Spinal cord (tissue), 10 donors: ENCODE results near the gene AFTPH. TPM values are rescaled to one million over a fixed set of nuclear protein-coding genes. Genes with fewer than 3 reads are reported as not detected.

Experiments used
- DNase-seq, 6 donors: peaks; one replicate each; pipeline versions ENCODE4 v3.0.0 to v3.0.0-alpha.2; 2013 to 2015; ENCODE audit warnings: low spot score in 6 of 6, low read depth in 4 of 6
- H3K27ac ChIP-seq: one replicate; pipeline ENCODE4 v1.5.1; 2013; ENCODE audit warnings: low read depth, low read length, control low read depth
- H3K27me3 ChIP-seq: one replicate; pipeline ENCODE4 v1.6.1; 2013; ENCODE audit warnings: low read length; ENCODE audit not compliant: control insufficient read depth, insufficient read depth
- H3K36me3 ChIP-seq: one replicate; pipeline ENCODE4 v1.6.1; 2013; ENCODE audit warnings: low read length; ENCODE audit not compliant: control insufficient read depth, insufficient read depth
- H3K4me1 ChIP-seq: one replicate; pipeline ENCODE4 v1.6.1; 2013; ENCODE audit warnings: low read length; ENCODE audit not compliant: control insufficient read depth, insufficient read depth
- H3K4me3 ChIP-seq: one replicate; pipeline ENCODE4 v1.5.1; 2013; ENCODE audit warnings: low read depth, low read length, control low read depth
- H3K9me3 ChIP-seq: one replicate; pipeline ENCODE4 v1.6.1; 2013; ENCODE audit warnings: low read length; ENCODE audit not compliant: control insufficient read depth, insufficient read depth
- WGBS: methylation state at CpG from one replicate; pipeline ENCODE4 v1.1.5; 2013; ENCODE audit warnings: missing lambda C conversion rate; ENCODE audit not compliant: insufficient coverage; 5-methylcytosine and 5-hydroxymethylcytosine counted together
- polyA plus RNA-seq, 2 donors: library from polyadenylated mRNA; unstranded; fragments of 120-200 nt; gene quantifications; one replicate each; pipeline ENCODE4 v1.2.1, GENCODE V29; 2013; ENCODE audit not compliant: insufficient read length in 2 of 2
- total RNA-seq, 2 donors: library from RNA; depleted of rRNA in 1 of 2; stranded (reverse); fragments of 120-200 nt in 1 of 2; fragments of >200 nt in 1 of 2; gene quantifications; one replicate each; pipeline versions ENCODE4 v1.2.3 to v1.2.4, GENCODE V29; 2013 to 2014
- donor health status: healthy.

Gene AFTPH
- total and polyA plus RNA-seq, 4 donors, result 38.0 to 63.6 (median 50.6) TPM

- no peaks in the 10 kb centered on the region for H3K9me3 ChIP-seq
- peak in 2 of 6 donors; percentile 20 to 63 for DNase-seq
- H3K4me3 ChIP-seq, result no peak overlapping the region
- peaks cover 26% of the 10 kb centered on the region for H3K4me1 ChIP-seq
- peak overlapping the region; percentile 29 for H3K27ac ChIP-seq
- peaks cover 9% of the 10 kb centered on the region for H3K27me3 ChIP-seq
- 84% methylated on average over 15 of the region's 21 CpGs for WGBS
- no peaks in the 10 kb centered on the region for H3K36me3 ChIP-seq
These were observed 82.6 kb downstream of the AFTPH start for GRCh38 chr2:64606479-64607363.

GRCh38 chr2:64607381-64608304, 83.5 kb downstream of the AFTPH start:
- no peaks in the 10 kb centered on the region for H3K36me3 ChIP-seq
- WGBS, result 76% methylated on average over 15 of the region's 18 CpGs
- DNase-seq, result no peak
- H3K27ac ChIP-seq, result no peak overlapping the region
- no peak overlapping the region for H3K4me3 ChIP-seq
- H3K4me1 ChIP-seq, result peaks cover 26% of the 10 kb centered on the region
- peaks cover 9% of the 10 kb centered on the region for H3K27me3 ChIP-seq
- H3K9me3 ChIP-seq, result no peaks in the 10 kb centered on the region

DNA sequence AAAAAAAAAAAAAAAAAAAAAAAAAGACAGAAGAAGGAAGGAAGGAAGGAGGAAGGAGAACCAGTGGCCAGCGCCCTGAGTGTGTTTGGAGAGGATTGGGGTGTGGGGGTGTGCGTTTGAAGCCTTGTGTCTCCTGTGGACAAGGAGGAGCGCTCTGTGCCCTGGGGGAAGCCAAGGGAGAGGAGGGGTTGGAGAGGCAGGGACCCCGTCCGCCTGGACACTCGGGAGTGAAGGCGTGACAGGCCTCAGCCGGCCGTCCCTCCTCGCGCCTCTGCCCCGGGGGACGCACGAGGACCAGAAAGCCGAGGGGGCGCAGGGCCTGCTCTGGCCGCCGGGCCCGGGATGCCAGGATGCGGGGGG, 84.7 kb downstream of the AFTPH start:
- peaks cover 9% of the 10 kb centered on the region for H3K27me3 ChIP-seq
- H3K4me3 ChIP-seq, result no peak overlapping the region
- H3K36me3 ChIP-seq, result no peaks in the 10 kb centered on the region
- no peak overlapping the region for H3K27ac ChIP-seq
- H3K9me3 ChIP-seq, result no peaks in the 10 kb centered on the region
- no peak for DNase-seq
- H3K4me1 ChIP-seq, result peaks cover 26% of the 10 kb centered on the region
- WGBS, result 16% methylated on average over 20 of the region's 20 CpGs

- H3K4me1 ChIP-seq, result peaks cover 26% of the 10 kb centered on the region
- H3K27ac ChIP-seq, result peak overlapping the region; percentile 33
- WGBS, result 2% methylated on average over 74 of the region's 74 CpGs
- H3K27me3 ChIP-seq, result peaks cover 9% of the 10 kb centered on the region
- peak in 1 of 6 donors; percentile 52 for DNase-seq
- no peaks in the 10 kb centered on the region for H3K9me3 ChIP-seq
- no peaks in the 10 kb centered on the region for H3K36me3 ChIP-seq
- peak overlapping the region; percentile 39 for H3K4me3 ChIP-seq
These were observed 85.3 kb downstream of the AFTPH start for GRCh38 chr2:64609227-64609941.

DNA sequence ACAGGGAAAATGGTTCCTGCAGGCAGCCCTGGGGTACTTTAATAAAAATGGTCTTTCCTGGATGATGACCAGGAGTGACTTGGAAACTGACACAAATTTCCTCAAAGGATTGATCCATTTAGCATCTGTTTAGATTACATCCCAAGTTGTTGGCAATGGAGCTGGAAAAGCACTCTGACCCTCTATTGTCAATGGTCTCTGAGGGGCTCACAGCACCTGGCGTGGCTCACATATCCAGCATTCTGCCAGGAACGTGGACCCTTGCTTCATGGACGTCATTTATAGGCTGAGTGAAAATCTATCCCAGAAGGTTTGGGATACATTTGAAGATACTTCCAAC, 85.8 kb downstream of the AFTPH start:
- Histone ChIP-seq H3K27me3 (peaks cover 9% of the 10 kb centered on the region), H3K9me3 (no peaks in the 10 kb centered on the region), H3K36me3 (no peaks in the 10 kb centered on the region), H3K4me1 (peaks cover 24% of the 10 kb centered on the region), H3K27ac (no peak overlapping the region), H3K4me3 (peak overlapping the region; percentile 39)
- peak in 1 of 6 donors; percentile 21 for DNase-seq
- WGBS, result no CpG with 5 or more reads among the region's 3 CpGs

- no peaks in the 10 kb centered on the region for H3K9me3 ChIP-seq
- H3K36me3 ChIP-seq, result no peaks in the 10 kb centered on the region
- H3K27me3 ChIP-seq, result peaks cover 9% of the 10 kb centered on the region
- no CpG with 5 or more reads among the region's 6 CpGs for WGBS
- no peak overlapping the region for H3K27ac ChIP-seq
- H3K4me1 ChIP-seq, result peaks cover 20% of the 10 kb centered on the region
- DNase-seq, result no peak
- H3K4me3 ChIP-seq, result no peak overlapping the region
These were observed 86.3 kb downstream of the AFTPH start for GRCh38 chr2:64610316-64610855.

DNA sequence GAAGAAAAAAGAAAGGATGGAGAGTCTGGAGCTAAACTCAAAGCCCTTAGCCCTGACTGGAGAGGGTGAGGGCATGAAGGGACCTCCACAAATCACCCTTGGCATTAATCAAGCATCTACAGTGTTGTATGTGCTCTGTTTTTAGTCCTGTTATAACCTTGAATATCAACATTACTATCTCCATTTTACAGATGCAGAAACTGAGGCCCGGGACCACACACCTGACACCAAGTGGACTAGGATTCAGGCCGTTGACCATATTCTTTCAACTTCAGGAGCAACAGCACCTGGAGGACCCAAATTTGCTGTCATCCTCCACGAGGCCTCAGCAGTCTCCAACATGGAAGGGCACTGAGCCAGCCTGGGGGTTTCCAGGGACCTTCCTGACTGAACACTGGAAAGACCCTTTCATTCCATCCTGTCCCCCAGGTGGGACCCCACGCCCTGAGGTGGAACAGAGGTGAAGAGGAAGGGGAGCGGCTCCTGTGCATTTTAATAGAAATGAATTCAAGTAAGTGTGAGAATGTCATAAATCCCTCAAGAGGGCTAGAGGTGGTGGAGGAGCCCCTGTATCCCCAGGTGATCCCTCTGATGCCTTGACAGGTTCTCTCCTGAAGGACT, 88.6 kb downstream of the AFTPH start:
- no peak for DNase-seq
- 71% methylated on average over 3 of the region's 5 CpGs for WGBS
- Histone ChIP-seq H3K4me1 (peaks cover 26% of the 10 kb centered on the region), H3K9me3 (no peaks in the 10 kb centered on the region), H3K4me3 (no peak overlapping the region), H3K36me3 (no peaks in the 10 kb centered on the region), H3K27ac (no peak overlapping the region), H3K27me3 (peaks cover 9% of the 10 kb centered on the region)

DNA sequence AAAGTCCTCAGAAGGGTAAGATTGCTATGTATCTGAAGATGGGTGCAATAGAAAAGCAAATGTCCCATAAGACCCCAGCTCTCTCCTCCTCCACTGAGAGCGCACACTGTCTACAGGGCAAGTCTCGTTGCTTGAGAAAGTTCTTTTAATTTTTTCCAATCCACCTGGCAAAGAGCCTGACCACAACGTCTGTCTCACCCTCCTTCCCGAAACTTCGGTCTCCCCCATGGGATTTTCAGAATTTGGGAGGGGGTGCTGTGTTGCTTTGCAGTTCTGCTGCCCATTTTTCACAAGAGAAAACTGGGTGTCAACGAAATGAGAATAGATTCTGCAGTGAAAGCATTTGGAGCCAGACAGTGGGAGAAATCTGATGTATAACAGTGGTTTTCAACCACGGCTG, 89.1 kb downstream of the AFTPH start:
- no peak for DNase-seq
- WGBS, result 100% methylated on average over 1 of the region's 7 CpGs
- Histone ChIP-seq H3K9me3 (no peaks in the 10 kb centered on the region), H3K36me3 (no peaks in the 10 kb centered on the region), H3K4me1 (peaks cover 26% of the 10 kb centered on the region), H3K27ac (no peak overlapping the region), H3K4me3 (no peak overlapping the region), H3K27me3 (peaks cover 9% of the 10 kb centered on the region)
